GM10248 (cell line): Measurements from ENCODE around the gene S100A2.
"Not testable (repeated sequence)": the region's sequence is repeated elsewhere in the genome, so short reads cannot be mapped to it uniquely, and the experiment has no call there.

Experiments
- CTCF ChIA-PET: fragments of 300-600 bp; sonication (Branson Sonifier 250); formaldehyde crosslinking; extraction: SDS; loops from one replicate; lab custom pipeline; 2021; ENCODE audit warnings: antibody characterized with exemption; lab: Yijun Ruan, JAX
- POLR2A ChIA-PET: fragments of 350-650 bp; sonication (Branson Sonifier 250); formaldehyde crosslinking; extraction: SDS; loops from one replicate; lab custom pipeline; 2020; ENCODE audit warnings: antibody characterized with exemption; lab: Yijun Ruan, JAX
- DNase-seq: peaks from one replicate; pipeline ENCODE4 v3.0.0; 2012; ENCODE audit errors: extremely low spot score
- TF ChIP-seq, protein P1 (sequence below): IDR thresholded peaks from 2 replicates; pipeline ENCODE4 v1.5.1; 2012; ENCODE audit warnings: mild to moderate bottlenecking, low read depth; ENCODE audit errors: extremely low read depth, missing control alignments, control extremely low read depth

S100A2 gene

DNA sequence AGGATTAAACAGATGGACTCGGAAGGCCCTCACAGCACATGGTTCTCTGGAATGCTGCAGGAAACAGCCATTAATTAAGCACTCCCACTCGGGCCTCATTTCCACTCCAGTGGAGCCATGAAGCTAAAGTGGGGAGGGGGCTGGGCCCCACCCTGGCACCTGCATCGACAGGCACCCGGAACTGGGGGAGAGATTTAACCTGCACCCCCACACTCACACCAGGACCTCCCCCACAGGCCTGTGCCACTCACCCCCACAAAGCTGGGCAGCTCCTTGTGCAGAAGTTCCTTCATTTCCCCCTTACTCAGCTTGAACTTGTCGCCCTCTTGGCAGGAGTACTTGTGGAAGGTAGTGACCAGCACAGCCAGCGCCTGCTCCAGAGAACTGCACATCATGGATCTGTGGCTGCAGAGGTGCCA lies 2.2 kb downstream of the S100A2 start:
- CTCF ChIA-PET = interaction anchor here (0.8 to 8.3 kb wide), 4 partner anchors 10 to 53 kb away, joined by 3 to 73 read pairs (median 5); partner anchors contain the start of gene S100A6
- POLR2A ChIA-PET = no interaction called here
- TF ChIP-seq, protein P1, sequence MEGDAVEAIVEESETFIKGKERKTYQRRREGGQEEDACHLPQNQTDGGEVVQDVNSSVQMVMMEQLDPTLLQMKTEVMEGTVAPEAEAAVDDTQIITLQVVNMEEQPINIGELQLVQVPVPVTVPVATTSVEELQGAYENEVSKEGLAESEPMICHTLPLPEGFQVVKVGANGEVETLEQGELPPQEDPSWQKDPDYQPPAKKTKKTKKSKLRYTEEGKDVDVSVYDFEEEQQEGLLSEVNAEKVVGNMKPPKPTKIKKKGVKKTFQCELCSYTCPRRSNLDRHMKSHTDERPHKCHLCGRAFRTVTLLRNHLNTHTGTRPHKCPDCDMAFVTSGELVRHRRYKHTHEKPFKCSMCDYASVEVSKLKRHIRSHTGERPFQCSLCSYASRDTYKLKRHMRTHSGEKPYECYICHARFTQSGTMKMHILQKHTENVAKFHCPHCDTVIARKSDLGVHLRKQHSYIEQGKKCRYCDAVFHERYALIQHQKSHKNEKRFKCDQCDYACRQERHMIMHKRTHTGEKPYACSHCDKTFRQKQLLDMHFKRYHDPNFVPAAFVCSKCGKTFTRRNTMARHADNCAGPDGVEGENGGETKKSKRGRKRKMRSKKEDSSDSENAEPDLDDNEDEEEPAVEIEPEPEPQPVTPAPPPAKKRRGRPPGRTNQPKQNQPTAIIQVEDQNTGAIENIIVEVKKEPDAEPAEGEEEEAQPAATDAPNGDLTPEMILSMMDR = no peak

DNA sequence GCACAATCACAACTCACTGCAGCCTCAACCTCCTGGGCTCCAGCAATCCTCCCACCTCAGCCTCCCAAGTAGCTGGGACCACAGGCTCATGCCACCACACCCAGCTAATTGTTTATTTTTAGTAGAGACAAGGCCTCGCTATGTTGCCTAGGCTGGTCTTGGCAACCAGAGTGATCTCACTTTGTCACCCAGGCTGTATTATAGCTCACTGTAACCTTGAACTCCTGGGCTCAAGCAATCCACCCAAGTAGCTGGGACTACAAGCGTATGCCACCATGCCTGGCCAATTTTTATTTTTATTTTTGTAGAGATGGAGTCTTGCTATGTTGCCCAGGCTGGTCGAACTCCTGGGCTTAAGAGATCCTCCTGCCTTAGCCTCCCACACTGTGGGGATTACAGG lies 3.6 kb downstream of the S100A2 start:
- DNase-seq, POLR2A ChIA-PET: not testable (repeated sequence)
- CTCF ChIA-PET = interaction anchor here (1.3 to 8.3 kb wide), 8 partner anchors 9 to 157 kb away, joined by 3 to 73 read pairs (median 7); partner anchors contain the start of genes S100A4 and S100A6

More for the DNA sequence above, 2.2 kb downstream of the S100A2 start:
- no peak for DNase-seq

- ChIA-PET POLR2A (no interaction called here), CTCF (interaction anchor here (1.3 to 8.3 kb wide), 9 partner anchors 8 to 157 kb away, joined by 3 to 73 read pairs (median 7); partner anchors contain the start of genes S100A4 and S100A6)
- TF ChIP-seq, protein P1 = no peak
- no peak for DNase-seq
These were observed 4.1 kb downstream of the S100A2 start for GRCh38 chr1:153561466-153561985.

GRCh38 chr1:153560771-153561465 lies 4.7 kb downstream of the S100A2 start:
- POLR2A ChIA-PET = no interaction called here
- CTCF ChIA-PET = interaction anchor here (1.3 to 8.3 kb wide), 9 partner anchors 8 to 156 kb away, joined by 3 to 73 read pairs (median 7); partner anchors contain the start of genes S100A4 and S100A6
- TF ChIP-seq, protein P1 = no peak
- DNase-seq = no peak

DNA sequence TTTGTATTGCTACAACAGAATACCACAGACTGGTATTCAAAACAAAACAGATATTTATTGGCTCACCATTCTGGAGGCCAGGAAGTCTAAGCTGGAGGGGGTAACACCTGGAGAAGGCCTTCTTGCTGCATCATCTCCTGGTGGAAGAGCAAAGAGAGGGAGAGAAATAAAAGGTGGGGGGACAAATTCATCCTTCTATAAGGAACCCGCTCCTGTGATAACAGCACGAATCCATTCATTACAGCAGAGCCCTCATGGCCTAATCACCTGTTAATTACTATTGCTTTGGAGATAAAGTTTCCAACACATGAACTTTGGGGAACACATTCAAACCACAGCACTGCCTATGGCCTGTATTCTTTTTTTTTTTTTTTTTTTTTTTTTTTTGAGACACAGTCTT lies 5.4 kb downstream of the S100A2 start:
- DNase-seq = no peak
- CTCF ChIA-PET = interaction anchor here (1.1 to 8.3 kb wide), 7 partner anchors 8 to 50 kb away, joined by 3 to 73 read pairs (median 11); partner anchors contain the start of genes S100A4 and S100A6
- TF ChIP-seq, protein P1 = no peak
- POLR2A ChIA-PET = no interaction called here

- CTCF ChIA-PET = interaction anchor here (1.7 to 2.1 kb wide), 4 partner anchors 10 to 47 kb away, joined by 5 to 7 read pairs (median 6); no protein-coding TSS in a partner anchor
These were observed 7.8 kb downstream of the S100A2 start for GRCh38 chr1:153557877-153558276.

More at GRCh38 chr1:153557877-153558276, 7.8 kb downstream of the S100A2 start:
- TF ChIP-seq, protein P1 = no peak
- POLR2A ChIA-PET = no interaction called here
- DNase-seq = no peak
